Anterior cingulate cortex (tissue), 58 donors: ENCODE results near the gene SDK1.

Experiments
- DNase-seq, 58 donors: peaks; one replicate each; lab custom pipeline; 2025; lab: John Stamatoyannopoulos, UW

The SDK1 gene

GRCh38 chr7:3636131-3636860, 335.2 kb downstream of the SDK1 start:
- no peak for DNase-seq

DNA sequence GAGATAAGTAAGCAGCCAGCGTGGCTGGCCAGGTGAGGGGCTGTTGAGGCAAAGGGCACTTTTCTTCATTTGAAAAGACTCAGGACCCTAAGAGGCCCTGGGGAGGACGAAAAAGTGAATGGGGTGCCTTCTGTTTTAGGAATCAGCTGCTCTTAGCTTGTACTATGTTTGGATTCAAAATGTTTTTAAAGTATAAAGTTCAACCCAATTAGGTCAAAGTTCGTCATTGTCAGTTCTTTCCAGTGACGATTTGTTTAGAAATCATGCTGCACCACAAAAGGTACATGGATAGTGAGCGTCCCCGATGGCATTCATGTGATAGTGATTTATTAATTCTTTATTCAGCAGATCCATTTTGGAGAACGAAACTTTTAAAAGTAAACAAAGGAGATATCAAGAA, 338.2 kb downstream of the SDK1 start:
- DNase-seq = no peak

DNA sequence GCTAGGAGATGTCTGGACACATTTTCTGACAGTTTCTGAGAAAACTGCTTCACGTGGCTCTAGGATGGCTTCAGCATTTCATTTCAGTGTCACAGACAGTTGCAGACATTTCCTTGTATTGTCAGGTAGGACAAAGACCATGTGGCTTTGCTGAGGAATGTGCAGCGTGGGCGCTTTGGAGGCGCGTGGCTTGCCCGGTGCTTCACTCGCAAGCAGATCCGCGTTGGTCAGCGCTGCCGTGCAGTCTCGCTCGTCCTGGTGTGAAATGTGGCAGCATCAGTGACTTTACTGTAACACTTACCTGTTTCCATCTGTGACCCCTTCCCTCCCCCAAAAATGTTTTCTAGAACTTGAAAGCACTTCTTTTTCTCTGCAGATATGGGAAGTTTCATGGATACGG, 340.5 kb downstream of the SDK1 start:
- no peak for DNase-seq

GRCh38 chr7:3643091-3643490, 342.0 kb downstream of the SDK1 start:
- no peak for DNase-seq

- no peak for DNase-seq
Observed at GRCh38 chr7:3648276-3648675, 347.2 kb downstream of the SDK1 start.

DNA sequence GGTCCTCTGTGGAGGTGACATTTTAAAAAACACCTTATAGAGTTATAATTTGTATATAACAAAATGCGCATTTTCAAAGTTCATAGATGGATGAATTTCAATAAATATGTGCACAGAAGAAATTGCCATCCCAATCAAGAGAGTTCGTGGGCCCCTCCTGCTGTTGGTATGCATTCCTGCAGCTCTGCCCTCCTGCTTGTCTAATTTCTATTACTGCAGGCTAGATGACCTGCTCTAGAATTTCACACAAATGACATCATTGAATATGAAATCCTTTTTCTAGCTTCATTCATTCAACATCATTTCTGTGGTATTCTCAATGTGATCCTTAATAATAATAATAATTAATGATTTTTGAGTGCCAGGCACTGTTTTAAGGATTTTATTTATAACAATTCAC, 348.2 kb downstream of the SDK1 start:
- no peak for DNase-seq

- no peak for DNase-seq
Observed at GRCh38 chr7:3649678-3650440, 348.8 kb downstream of the SDK1 start.

DNA sequence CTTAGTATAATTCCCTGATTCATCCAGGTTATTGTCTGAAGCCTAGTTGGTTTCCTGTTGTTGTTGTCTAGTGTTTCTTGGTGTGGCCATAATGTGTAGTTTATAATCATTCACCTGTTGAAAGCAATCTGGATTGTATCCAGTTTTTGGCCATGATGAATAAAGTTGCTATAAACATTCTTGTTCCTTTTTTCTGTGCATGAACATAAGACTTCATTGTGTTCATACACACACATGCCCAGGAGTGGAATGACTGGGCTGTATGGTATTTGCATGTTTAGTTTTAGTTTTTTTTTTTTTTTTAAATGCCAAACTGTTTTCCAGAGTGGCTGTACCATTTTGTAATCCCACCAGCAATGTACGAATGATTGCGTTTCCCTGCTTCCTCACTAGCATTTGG, 349.8 kb downstream of the SDK1 start:
- DNase-seq = no peak

GRCh38 chr7:3655635-3656034, 354.6 kb downstream of the SDK1 start:
- no peak for DNase-seq

DNA sequence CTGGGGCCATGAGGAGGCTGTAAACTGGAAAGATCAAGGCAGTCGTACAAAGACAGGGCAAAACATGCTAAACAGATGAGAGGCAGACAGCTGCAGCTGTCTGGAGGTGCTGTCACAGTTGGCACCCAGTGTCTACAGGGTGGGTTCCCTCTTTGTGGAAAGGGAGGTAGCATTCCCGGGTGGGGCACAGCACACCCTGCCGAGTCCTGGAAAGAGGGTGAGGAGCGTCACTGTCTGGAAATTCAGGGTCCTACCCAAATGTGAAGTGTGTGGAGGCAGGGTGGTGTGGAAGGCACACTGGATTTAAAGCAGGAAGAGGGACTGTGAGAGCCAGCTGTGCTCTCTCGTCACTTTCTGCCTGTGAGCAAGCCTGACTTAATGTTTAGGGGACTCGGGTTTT, 356.2 kb downstream of the SDK1 start:
- no peak for DNase-seq

DNA sequence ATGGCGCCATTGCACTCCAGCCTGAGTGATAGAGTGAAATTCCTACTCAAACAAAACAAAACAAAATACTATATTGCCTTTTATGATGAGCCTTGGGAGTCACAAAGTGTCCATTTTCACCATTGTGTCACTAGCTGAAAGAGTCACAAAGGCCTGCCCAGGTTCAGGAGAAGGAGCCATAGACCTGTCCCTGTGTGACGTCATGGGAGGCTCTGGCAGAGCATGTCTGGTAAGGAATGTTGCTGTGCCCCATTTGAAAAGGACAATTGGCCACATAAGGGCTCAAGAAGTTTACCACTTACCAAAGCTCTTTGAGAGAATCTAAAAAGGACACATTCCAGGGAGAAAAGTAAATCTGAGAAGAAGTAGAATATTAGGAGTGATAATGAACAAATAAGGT, 367.7 kb downstream of the SDK1 start:
- DNase-seq = no peak

- no peak for DNase-seq
Observed at GRCh38 chr7:3670898-3671297, 369.8 kb downstream of the SDK1 start.

DNA sequence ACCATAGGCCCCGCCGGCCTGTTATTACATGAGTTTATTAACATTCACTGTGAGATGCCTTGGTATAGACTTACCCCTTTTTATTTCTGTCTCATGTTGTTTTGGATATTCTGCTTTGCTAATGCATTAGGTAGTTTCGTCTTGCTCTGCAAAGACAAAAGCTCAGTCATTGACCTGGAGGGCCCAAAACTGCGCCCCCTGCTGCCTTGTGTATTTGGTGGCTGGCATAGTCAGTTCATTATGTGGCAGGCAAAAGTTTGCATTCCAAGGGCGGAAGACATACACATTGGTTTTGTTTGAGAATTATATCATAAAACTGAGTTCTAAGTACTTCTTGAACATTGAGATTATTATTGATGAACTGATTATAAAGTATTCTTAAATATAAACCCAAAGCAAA, 372.5 kb downstream of the SDK1 start:
- DNase-seq = peak in 3 of 58 donors; percentile 3 to 15 (median 5)

DNA sequence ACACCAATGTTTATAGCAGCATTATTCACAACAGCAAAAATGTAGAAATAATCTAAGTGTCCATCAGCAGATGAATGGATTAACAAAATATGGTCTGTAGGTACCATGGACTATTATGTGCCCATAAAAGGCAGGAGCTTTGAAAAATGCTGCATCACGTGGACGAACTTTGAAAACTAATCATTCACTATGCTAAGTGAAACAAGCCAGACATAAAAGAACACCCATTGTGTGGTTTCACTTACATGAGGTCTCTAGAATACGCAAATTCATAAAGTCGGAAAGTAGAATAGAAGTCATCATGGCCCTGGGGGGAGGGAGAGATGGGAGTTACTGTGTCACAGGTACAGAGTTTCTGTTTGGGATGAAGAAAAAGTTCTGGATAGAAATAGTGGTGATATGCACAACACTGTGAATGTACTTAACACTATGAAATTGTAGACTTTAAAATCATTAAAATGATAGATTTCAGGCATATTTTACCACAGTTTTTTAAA, 377.3 kb downstream of the SDK1 start:
- DNase-seq = no peak

- peak in 3 of 58 donors; percentile 0 to 10 (median 9) for DNase-seq
Observed at GRCh38 chr7:3682028-3682710, 381.1 kb downstream of the SDK1 start.

DNA sequence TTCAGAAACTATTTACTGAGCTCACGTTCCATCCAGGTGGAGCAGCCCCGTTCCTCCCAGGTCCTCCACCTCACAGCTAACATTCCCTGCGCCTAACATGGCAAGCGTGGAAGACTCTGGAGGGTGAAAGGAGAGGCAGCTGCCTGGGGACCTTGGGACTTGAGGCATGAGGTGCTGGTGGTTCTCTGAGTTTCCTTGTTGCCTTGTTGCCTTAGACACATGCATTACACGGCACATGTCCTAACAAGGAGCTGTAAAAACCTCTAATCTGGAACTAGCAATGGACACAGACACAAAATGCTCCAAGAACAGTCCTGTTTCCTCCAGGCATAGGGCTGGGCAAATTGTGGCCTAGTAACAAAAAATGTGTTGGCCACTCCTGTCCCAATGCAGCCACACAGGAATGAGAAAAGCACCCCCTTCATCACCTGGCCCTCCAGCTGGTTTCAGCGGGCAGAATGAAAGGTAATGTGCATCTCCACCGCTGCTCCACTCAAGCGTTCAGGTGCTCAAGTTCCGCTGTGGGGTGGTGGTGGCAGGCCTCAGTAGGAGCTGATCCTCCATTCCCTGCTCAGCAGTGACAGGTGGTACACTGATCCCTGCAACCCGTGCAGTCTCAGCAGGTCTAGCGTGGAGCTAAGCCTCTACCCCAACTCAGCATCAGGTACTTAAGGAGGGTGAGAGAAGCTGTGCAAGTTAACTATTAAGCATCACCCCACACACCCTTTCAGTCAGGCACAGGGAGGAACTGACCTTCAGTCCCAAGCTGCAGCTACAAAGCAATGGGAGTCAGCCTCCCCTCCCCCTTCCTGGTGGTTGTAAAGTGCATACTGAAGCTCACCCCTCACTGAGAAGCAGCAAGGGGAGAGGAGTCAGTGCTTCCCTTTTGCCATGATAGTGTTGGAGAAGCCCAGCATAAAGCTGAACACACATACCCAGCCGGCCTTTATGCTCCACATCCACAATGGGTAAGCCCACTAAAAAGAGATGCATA, 382.8 kb downstream of the SDK1 start:
- no peak for DNase-seq

DNA sequence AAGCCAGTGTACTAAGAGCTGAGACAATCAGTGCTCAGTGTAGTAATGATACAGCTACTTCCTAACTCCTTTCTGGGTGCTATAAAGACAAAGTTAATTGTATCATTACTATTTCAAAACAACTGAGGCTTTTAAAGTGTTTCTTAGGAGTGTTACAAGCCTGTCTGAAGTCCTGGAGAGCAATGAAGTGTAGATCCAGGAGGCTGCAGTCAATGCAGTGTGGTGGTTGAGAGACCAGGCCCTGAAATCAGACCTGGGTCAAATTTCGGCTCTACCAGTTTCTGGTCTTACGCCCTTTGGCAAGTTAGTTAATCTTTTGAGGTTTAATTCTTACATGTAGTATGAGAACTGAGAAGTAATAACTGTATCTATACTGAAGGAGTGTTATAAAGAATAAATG, 387.0 kb downstream of the SDK1 start:
- no peak for DNase-seq

- no peak for DNase-seq
Observed at GRCh38 chr7:3688842-3689241, 387.8 kb downstream of the SDK1 start.

DNA sequence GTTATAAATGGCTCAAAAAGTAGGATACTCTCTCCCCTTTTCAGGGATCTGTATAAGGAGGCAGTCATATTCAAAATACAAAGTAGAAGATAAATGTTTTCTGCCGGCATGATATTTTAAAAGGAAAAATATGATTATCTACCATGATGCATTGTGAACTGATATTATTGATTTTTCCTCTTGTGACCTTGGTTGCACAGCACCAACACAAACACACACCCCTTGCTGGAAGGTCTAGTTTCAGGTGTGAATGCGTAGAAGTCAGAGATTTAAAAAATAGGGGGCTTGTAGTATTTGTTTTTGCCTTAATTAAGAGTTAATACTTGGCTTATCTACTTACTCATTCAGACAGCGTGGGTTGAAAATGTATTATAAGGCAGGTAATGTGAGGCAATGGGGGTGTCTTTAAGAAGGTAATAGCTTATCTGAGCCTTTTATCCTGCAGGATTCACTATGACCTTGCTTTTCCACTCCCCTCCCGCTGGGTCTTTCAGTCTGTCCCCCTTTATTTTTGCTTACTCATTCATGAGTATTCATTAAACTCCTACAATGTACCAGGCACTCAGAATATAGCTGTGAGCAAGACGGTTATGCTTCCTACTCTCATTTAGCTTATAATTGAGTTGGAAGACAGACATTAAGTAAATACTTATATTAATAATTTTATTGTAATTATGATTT, 390.6 kb downstream of the SDK1 start:
- no peak for DNase-seq

DNA sequence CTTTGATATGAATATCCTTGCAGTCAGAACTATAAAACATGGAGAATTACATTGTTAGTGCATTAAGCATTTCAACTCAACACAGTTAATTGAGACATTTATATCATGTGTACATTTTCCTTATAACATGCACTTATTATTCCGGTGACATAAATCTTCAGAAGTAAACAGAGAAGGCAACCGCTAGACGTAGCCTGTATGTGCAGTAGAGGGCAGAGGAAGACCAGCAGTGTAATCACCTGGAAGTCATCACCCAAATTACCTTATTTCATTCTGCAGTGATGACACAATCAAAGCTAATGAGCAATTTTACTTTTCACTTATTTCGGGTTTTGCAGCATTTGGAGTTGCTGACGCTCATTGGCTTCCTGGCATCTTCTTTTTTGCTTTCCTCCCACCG, 394.6 kb downstream of the SDK1 start:
- DNase-seq = peak in 1 of 58 donors; percentile 1
